ENCODE data around the gene NFS1. TPM values are rescaled to one million over a fixed set of nuclear protein-coding genes. Genes with fewer than 3 reads are reported as not detected.

The NFS1 gene
- total RNA-seq, 1 donor from 2014 or later = 23.5 TPM

GRCh38 chr20:35644806-35645205, 54.3 kb downstream of the NFS1 start:
- DNase-seq (ENCODE audit: low spot score) = no peak

GRCh38 chr20:35643045-35643444, 56.1 kb downstream of the NFS1 start:
- DNase-seq (ENCODE audit: low spot score) = no peak

- no peak for DNase-seq (ENCODE audit: low spot score)
Observed at GRCh38 chr20:35641743-35642142, 57.4 kb downstream of the NFS1 start.

- no peak for DNase-seq (ENCODE audit: low spot score)
Observed at GRCh38 chr20:35640724-35641123, 58.4 kb downstream of the NFS1 start.

GRCh38 chr20:35638751-35639150, 60.4 kb downstream of the NFS1 start:
- no peak for DNase-seq (ENCODE audit: low spot score)

- DNase-seq (ENCODE audit: low spot score) = no peak
Observed at GRCh38 chr20:35637276-35637675, 61.9 kb downstream of the NFS1 start.

- DNase-seq (ENCODE audit: low spot score) = no peak
Observed at GRCh38 chr20:35636095-35636494, 63.1 kb downstream of the NFS1 start.

GRCh38 chr20:35635652-35636051, 63.5 kb downstream of the NFS1 start:
- DNase-seq (ENCODE audit: low spot score) = no peak

GRCh38 chr20:35632539-35633115, 66.5 kb downstream of the NFS1 start:
- no peak for DNase-seq (ENCODE audit: low spot score)

- no peak for DNase-seq (ENCODE audit: low spot score)
Observed at GRCh38 chr20:35630636-35631035, 68.5 kb downstream of the NFS1 start.

- DNase-seq (ENCODE audit: low spot score) = no peak
Observed at GRCh38 chr20:35629427-35630145, 69.6 kb downstream of the NFS1 start.

GRCh38 chr20:35627121-35627520, 72.0 kb downstream of the NFS1 start:
- DNase-seq (ENCODE audit: low spot score) = no peak

GRCh38 chr20:35626386-35627001, 72.7 kb downstream of the NFS1 start:
- DNase-seq (ENCODE audit: low spot score) = no peak

- no peak for DNase-seq (ENCODE audit: low spot score)
Observed at GRCh38 chr20:35625584-35626385, 73.4 kb downstream of the NFS1 start.

GRCh38 chr20:35621560-35621946, 77.6 kb downstream of the NFS1 start:
- no peak for DNase-seq (ENCODE audit: low spot score)

GRCh38 chr20:35620818-35621559, 78.2 kb downstream of the NFS1 start:
- DNase-seq (ENCODE audit: low spot score) = no peak

GRCh38 chr20:35619196-35620095, 79.7 kb downstream of the NFS1 start:
- no peak for DNase-seq (ENCODE audit: low spot score)

GRCh38 chr20:35618263-35619131, 80.7 kb downstream of the NFS1 start:
- no peak for DNase-seq (ENCODE audit: low spot score)

Measured in mesenteric fat pad (tissue), 1 donor.